IMR-90 (cell line): ENCODE data around the gene DDX31. TPM values are rescaled to one million over a fixed set of nuclear protein-coding genes. Genes with fewer than 3 reads are reported as not detected.

Source experiments
- ATAC-seq: fragments of 200-7000 bp; cut with Tn5 transposase; 2 replicates; pipeline ENCODE4 v1.9.1; 2020; ENCODE audit warnings: low read depth, mild to moderate bottlenecking, moderate library complexity
- BruUV-seq: library from RNA; stranded (reverse); fragments of 400-500 nt; replicated peaks from 2 replicates; lab custom pipeline; 2021; lab: Mats Ljungman, UMichigan
- CTCF ChIA-PET: fragments of 300-600 bp; formaldehyde crosslinking; extraction: SDS; loops from one replicate; lab custom pipeline; 2021; ENCODE audit warnings: antibody characterized with exemption; lab: Yijun Ruan, JAX
- POLR2A ChIA-PET: fragments of 300-600 bp; sonication (Branson Sonifier 250); formaldehyde crosslinking; loops from one replicate; lab custom pipeline; 2022; ENCODE audit warnings: antibody characterized with exemption; ENCODE audit not compliant: unreplicated experiment; lab: Charles Lee
- DNase-seq: peaks from one replicate; pipeline ENCODE4 v3.0.0; 2013
- H2AFZ ChIP-seq: replicated peaks from 2 replicates; pipeline ENCODE3; 2013; ENCODE audit warnings: low read length, mild to moderate bottlenecking; ENCODE audit not compliant: poor library complexity
- H2AK5ac ChIP-seq: 2 replicates; pipeline ENCODE4 v1.6.1; 2013; ENCODE audit warnings: low read depth, low read length, inconsistent platforms
- H2AK9ac ChIP-seq: replicated peaks from 2 replicates; pipeline ENCODE3; 2013; ENCODE audit warnings: mild to moderate bottlenecking, low read depth, low read length, moderate library complexity; ENCODE audit not compliant: poor library complexity
- H2BK120ac ChIP-seq: 2 replicates; pipeline ENCODE4 v1.6.1; 2013; ENCODE audit warnings: low read depth, low read length, inconsistent platforms
- H2BK15ac ChIP-seq: 3 replicates; pipeline ENCODE4 v1.6.1; 2013; ENCODE audit warnings: low read depth, low read length, inconsistent platforms
- H2BK20ac ChIP-seq: 2 replicates; pipeline ENCODE4 v1.6.1; 2013; ENCODE audit warnings: low read depth, mild to moderate bottlenecking, inconsistent platforms, low read length, moderate library complexity
- H2BK5ac ChIP-seq: 2 replicates; pipeline ENCODE4 v1.6.1; 2013; ENCODE audit warnings: mild to moderate bottlenecking, low read depth, low read length, inconsistent platforms; ENCODE audit not compliant: poor library complexity, severe bottlenecking
- H3K14ac ChIP-seq: replicated peaks from 2 replicates; pipeline ENCODE4 v1.6.1; 2013; ENCODE audit warnings: low read depth, low read length, inconsistent platforms
- H3K18ac ChIP-seq: 2 replicates; pipeline ENCODE4 v1.6.1; 2013; ENCODE audit warnings: low read depth, low read length, control low read depth
- H3K23ac ChIP-seq: 2 replicates; pipeline ENCODE4 v1.6.1; 2013; ENCODE audit warnings: low read depth, low read length, inconsistent platforms
- H3K27ac ChIP-seq: 2 replicates; pipeline ENCODE4 v1.5.1; 2013; ENCODE audit warnings: mild to moderate bottlenecking, control low read depth, low read length; ENCODE audit not compliant: insufficient read depth
- H3K27me3 ChIP-seq: 2 replicates; pipeline ENCODE4 v1.6.1; 2013; ENCODE audit warnings: low read length; ENCODE audit not compliant: control insufficient read depth, insufficient read depth
- H3K36me3 ChIP-seq: 2 replicates; pipeline ENCODE4 v1.6.1; 2013; ENCODE audit warnings: low read length, mixed read lengths; ENCODE audit not compliant: control insufficient read depth, insufficient read depth
- H3K4ac ChIP-seq: 2 replicates; pipeline ENCODE4 v1.6.1; 2013; ENCODE audit warnings: low read depth, low read length, inconsistent platforms
- H3K4me1 ChIP-seq: 2 replicates; pipeline ENCODE4 v1.6.1; 2013; ENCODE audit warnings: low read length, mixed read lengths; ENCODE audit not compliant: control insufficient read depth, insufficient read depth
- H3K4me2 ChIP-seq: 2 replicates; pipeline ENCODE4 v1.6.1; 2013; ENCODE audit warnings: low read depth, mild to moderate bottlenecking, control low read depth, low read length, moderate library complexity
- H3K4me3 ChIP-seq: 2 replicates; pipeline ENCODE4 v1.5.1; 2013; ENCODE audit warnings: low read depth, mild to moderate bottlenecking, control low read depth, low read length, moderate library complexity; ENCODE audit not compliant: insufficient read depth
- H3K56ac ChIP-seq: 2 replicates; pipeline ENCODE4 v1.6.1; 2013; ENCODE audit warnings: low read length, inconsistent platforms; ENCODE audit not compliant: insufficient read depth; ENCODE audit errors: extremely low read depth
- H3K79me1 ChIP-seq, 2 experiments: 2 replicates each; pipeline ENCODE4 v1.6.1; 2013; ENCODE audit warnings: low read length in 2 of 2, inconsistent platforms in 1 of 2, low read depth in 1 of 2
- H3K9ac ChIP-seq: 2 replicates; pipeline ENCODE4 v1.6.1; 2013; ENCODE audit warnings: low read depth, low read length, control low read depth
- H3K9me1 ChIP-seq: 2 replicates; pipeline ENCODE4 v1.6.1; 2013; ENCODE audit warnings: low read length, inconsistent platforms; ENCODE audit not compliant: insufficient read depth
- H3K9me3 ChIP-seq: 2 replicates; pipeline ENCODE4 v1.6.1; 2013; ENCODE audit warnings: low read length; ENCODE audit not compliant: control insufficient read depth, insufficient read depth
- H4K20me1 ChIP-seq: 2 replicates; pipeline ENCODE4 v1.6.1; 2013; ENCODE audit warnings: low read length, inconsistent platforms; ENCODE audit not compliant: insufficient read depth
- H4K5ac ChIP-seq: 2 replicates; pipeline ENCODE4 v1.6.1; 2013; ENCODE audit warnings: mild to moderate bottlenecking, low read depth, low read length, control low read depth
- H4K8ac ChIP-seq, 2 experiments: 2 replicates each; pipeline ENCODE4 v1.6.1; 2013; ENCODE audit warnings: low read depth in 2 of 2, low read length in 2 of 2, control low read depth in 1 of 2, inconsistent platforms in 1 of 2
- H4K91ac ChIP-seq: 2 replicates; pipeline ENCODE4 v1.6.1; 2013; ENCODE audit warnings: low read depth, low read length, inconsistent platforms; ENCODE audit not compliant: insufficient read depth
- CEBPB ChIP-seq: IDR thresholded peaks from 2 replicates; pipeline ENCODE4 v1.6.1; 2012; ENCODE audit warnings: low read depth, low read length, improper control_type of control experiment
- MAFK ChIP-seq: IDR thresholded peaks from 2 replicates; pipeline ENCODE4 v1.6.1; 2012; ENCODE audit warnings: low read depth, low read length, improper control_type of control experiment
- RCOR1 ChIP-seq: IDR thresholded peaks from 2 replicates; pipeline ENCODE4 v1.6.1; 2012; ENCODE audit warnings: mild to moderate bottlenecking, low read length, improper control_type of control experiment; ENCODE audit not compliant: insufficient replicate concordance
- RFX5 ChIP-seq: IDR thresholded peaks from 2 replicates; pipeline ENCODE4 v1.8.0; 2012; ENCODE audit warnings: low read depth, mild to moderate bottlenecking, low read length, moderate library complexity
- WGBS, 2 experiments: methylation state at CpG; one replicate each; pipeline versions ENCODE4 v1.1.5 to v1.1.7; 2013; ENCODE audit warnings: missing lambda C conversion rate in 2 of 2; ENCODE audit not compliant: insufficient read length in 1 of 2; ENCODE audit errors: extremely low coverage in 2 of 2; 5-methylcytosine and 5-hydroxymethylcytosine counted together
- dilution Hi-C: fragments of 300-500 bp; cut with HindIII; formaldehyde crosslinking; loops from one replicate; pipeline ENCODE4 v1.14.3; 2018; ENCODE audit warnings: low sequenced_read_pairs; ENCODE audit not compliant: unreplicated experiment
- in situ Hi-C: fragments of 300-500 bp; cut with MboI; formaldehyde crosslinking; loops from 3 replicates; pipeline ENCODE4 v1.14.3; 2019; ENCODE audit warnings: low sequenced_read_pairs, inconsistent platforms, mixed read lengths
- intact Hi-C: fragments of 100-400 bp; cut with micrococcal nuclease; formaldehyde crosslinking; loops from 2 replicates; pipeline ENCODE4 v1.10.0; 2022
- polyA plus RNA-seq, 3 experiments: library from polyadenylated mRNA; depleted of rRNA; stranded (reverse); fragments of >200 nt; gene quantifications; 2 replicates each; pipeline ENCODE4 v1.2.3, GENCODE V29; 2012; ENCODE audit warnings: low replicate concordance in 1 of 3
- total RNA-seq: library from RNA; depleted of rRNA; stranded (reverse); fragments of >200 nt; gene quantifications from 2 replicates; pipeline ENCODE4 v1.2.3, GENCODE V29; 2012
- TF ChIP-seq, protein P1 (sequence below): fragments of 150-350 bp; IDR thresholded peaks from 2 replicates; pipeline ENCODE4 v1.6.1; 2016; ENCODE audit warnings: low read depth, mild to moderate bottlenecking, low read length, moderate library complexity, borderline replicate concordance

DDX31 gene
- total and polyA plus RNA-seq, 2 of the 4 experiments (the other 2 are of a cell fraction), result 10.7 to 14.0 TPM

DNA sequence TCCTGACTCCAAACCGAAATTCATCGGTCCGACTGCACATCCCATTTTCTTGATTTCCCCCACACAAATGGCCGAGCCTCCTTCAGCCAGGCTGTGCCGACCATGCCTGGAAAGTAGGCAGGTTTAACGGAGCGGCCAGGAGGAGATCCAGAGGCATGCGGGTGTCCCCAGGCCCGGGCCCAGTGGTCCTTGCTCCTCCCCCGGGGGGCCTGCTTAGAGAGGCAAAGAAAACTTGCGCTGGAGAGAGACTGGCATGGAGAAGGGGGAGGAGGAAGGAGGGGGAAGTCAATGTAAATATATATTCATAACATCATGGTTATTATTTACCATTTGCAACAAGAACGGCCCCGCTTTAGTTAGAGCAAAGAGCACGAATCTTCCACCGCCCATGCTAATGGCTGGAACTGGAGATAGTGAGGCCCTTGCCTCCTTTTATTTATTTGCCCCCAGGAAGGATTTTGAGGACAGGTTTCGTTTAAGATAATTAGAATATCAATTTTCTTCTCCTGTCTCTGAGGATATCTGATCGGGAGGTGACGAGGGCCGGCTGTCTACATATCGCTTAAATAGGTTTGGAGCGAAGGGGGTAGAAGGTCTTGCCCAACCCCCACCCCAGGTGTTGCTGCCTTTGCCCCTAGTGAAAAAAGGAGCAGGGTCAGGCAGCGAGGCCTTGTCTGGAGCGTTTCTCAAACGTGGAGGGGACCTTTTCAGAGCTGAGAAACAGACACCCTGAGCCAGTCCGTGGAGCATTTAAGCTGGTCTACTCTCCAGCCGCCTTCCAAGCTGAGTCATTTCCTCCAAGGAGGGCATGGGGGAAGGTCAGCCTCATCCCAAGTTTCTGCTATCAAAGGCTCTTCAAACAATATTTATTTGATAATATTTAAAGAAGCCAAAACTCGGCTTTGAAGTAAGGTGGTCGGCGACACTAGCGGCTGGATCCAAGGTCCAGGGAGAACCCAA lies 84.9 kb downstream of the DDX31 start (continued):
- TF ChIP-seq RCOR1, result no peak

DNA sequence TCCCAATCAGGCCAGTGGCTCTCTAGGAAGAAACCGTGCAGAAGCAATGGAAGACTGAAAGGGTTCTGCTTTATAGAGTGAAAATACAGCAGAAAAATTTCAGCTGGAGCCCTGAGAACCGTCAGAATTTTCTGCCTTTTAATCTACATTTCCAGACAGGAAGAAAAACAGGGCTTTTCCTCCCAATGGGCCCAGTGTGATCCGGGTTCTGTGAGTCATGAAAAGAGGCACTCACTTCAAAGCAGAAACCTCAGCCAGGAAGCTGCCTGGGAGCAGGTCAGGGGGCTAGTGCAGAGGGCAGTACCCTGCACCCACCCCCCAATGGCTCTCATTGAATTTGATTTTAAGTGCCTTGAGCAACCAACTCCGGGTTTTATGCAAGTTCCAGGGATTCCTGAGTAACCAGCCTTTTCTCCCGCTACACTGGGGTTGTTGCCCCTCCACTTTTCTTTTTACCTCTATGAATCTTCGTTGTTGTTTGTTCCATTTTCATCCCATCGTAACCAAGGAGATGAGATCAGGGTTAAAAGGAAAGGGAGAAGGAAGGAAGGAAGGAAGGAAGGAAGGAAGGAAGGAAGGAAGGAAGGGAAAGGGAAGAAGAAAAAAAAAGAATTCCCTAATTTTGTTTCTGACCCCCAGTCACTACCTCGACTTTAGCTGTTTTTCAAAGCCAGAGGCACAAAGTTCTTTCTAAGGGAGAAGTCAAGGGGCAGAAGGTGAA lies 86.0 kb downstream of the DDX31 start:
- H4K91ac ChIP-seq, result no peak overlapping the region
- no peak overlapping the region for H3K56ac ChIP-seq
- H2BK20ac ChIP-seq, result no peak overlapping the region
- WGBS, 2 experiments, result 0% methylated on average over 1 of the region's 8 CpGs; no CpG with 5 or more reads in 1 of the 2 experiments
- ChIA-PET CTCF (no interaction called here), POLR2A (no interaction called here)
- no peak overlapping the region for H3K9ac ChIP-seq
- H4K8ac ChIP-seq, result no peak overlapping the region
- no peak overlapping the region for H2BK15ac ChIP-seq
- intact Hi-C loops, result no loop called here
- no peak for DNase-seq
- no peaks in the 10 kb centered on the region; the same call in 1 of the 2 replicates for H3K9me1 ChIP-seq
- in situ Hi-C loops, result no loop called here
- dilution Hi-C loops, result no loop called here
- no peak overlapping the region for H3K4me2 ChIP-seq
- H3K79me1 ChIP-seq, result no peaks in the 10 kb centered on the region
- peaks cover 97% of the 10 kb centered on the region for H3K27me3 ChIP-seq
- no peak overlapping the region for H2BK120ac ChIP-seq
- no peak overlapping the region for H3K27ac ChIP-seq
- H3K14ac ChIP-seq, result no peak overlapping the region
- no peak overlapping the region for H3K23ac ChIP-seq
- no peak overlapping the region for H3K4ac ChIP-seq
- no TSS peak for BruUV-seq
- H4K5ac ChIP-seq, result no peak overlapping the region
- no peak overlapping the region for H3K4me3 ChIP-seq
- peaks cover 2% of the 10 kb centered on the region for H3K9me3 ChIP-seq
- no peaks in the 10 kb centered on the region for H3K4me1 ChIP-seq
- peaks cover 54% of the 10 kb centered on the region for H4K20me1 ChIP-seq
- H2AK9ac ChIP-seq, result no peak overlapping the region
- no peak for TF ChIP-seq RCOR1
- no peak for TF ChIP-seq MAFK
- TF ChIP-seq CEBPB, result no peak
- TF ChIP-seq, protein P1, sequence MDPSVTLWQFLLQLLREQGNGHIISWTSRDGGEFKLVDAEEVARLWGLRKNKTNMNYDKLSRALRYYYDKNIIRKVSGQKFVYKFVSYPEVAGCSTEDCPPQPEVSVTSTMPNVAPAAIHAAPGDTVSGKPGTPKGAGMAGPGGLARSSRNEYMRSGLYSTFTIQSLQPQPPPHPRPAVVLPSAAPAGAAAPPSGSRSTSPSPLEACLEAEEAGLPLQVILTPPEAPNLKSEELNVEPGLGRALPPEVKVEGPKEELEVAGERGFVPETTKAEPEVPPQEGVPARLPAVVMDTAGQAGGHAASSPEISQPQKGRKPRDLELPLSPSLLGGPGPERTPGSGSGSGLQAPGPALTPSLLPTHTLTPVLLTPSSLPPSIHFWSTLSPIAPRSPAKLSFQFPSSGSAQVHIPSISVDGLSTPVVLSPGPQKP, result no peak
- TF ChIP-seq RFX5, result no peak
- H3K36me3 ChIP-seq, result no peaks in the 10 kb centered on the region
- H2AK5ac ChIP-seq, result no peak overlapping the region
- H2BK5ac ChIP-seq, result no peak overlapping the region
- H2AFZ ChIP-seq, result no peak overlapping the region
- no peak overlapping the region for H3K18ac ChIP-seq
- no peak for ATAC-seq
